Heart left ventricle (tissue), 16 donors: Measurements from ENCODE around the gene STIP1. TPM values are rescaled to one million over a fixed set of nuclear protein-coding genes. Genes with fewer than 3 reads are reported as not detected.

Source experiments
- ATAC-seq, 4 donors: fragments of 200-7000 bp; cut with Tn5 transposase; one replicate each; pipeline ENCODE4 v1.9.1; 2020 to 2022; ENCODE audit warnings: moderate library complexity in 4 of 4, mild to moderate bottlenecking in 3 of 4, moderate number of reproducible peaks in 1 of 4
- DNase-seq, 5 donors: peaks; one replicate each; pipeline ENCODE4 v3.0.0-alpha.2; 2020
- H3K27ac ChIP-seq, 12 donors: fragments of 200-600 bp; sonication (generic) in 4 of 12; one replicate each; pipeline versions ENCODE4 v1.5.0 to v1.8.0; 2016 to 2022; ENCODE audit warnings: mild to moderate bottlenecking in 2 of 12
- H3K27me3 ChIP-seq, 9 donors: fragments of 200-600 bp; sonication (generic) in 2 of 9; one replicate each; pipeline versions ENCODE4 v1.5.1 to v1.8.0; 2016 to 2022; ENCODE audit warnings: mild to moderate bottlenecking in 3 of 9
- H3K36me3 ChIP-seq, 9 donors: fragments of 200-600 bp; sonication (generic) in 2 of 9; one replicate each; pipeline versions ENCODE4 v1.5.0 to v1.8.0; 2018 to 2022; ENCODE audit warnings: mild to moderate bottlenecking in 2 of 9
- H3K4me1 ChIP-seq, 12 donors: fragments of 200-600 bp; sonication (generic) in 4 of 12; one replicate each; pipeline versions ENCODE4 v1.5.0 to v1.8.0; 2016 to 2022; ENCODE audit warnings: mild to moderate bottlenecking in 3 of 12
- H3K4me3 ChIP-seq, 12 donors: fragments of 200-600 bp; sonication (generic) in 4 of 12; one replicate each; pipeline versions ENCODE4 v1.5.0 to v1.8.0; 2017 to 2022; ENCODE audit warnings: mild to moderate bottlenecking in 9 of 12, moderate library complexity in 4 of 12
- H3K9me3 ChIP-seq, 12 donors: fragments of 200-600 bp; sonication (generic) in 4 of 12; one replicate each; pipeline versions ENCODE4 v1.5.0 to v1.8.0; 2016 to 2022; ENCODE audit warnings: mild to moderate bottlenecking in 1 of 12
- CTCF ChIP-seq, 12 donors: fragments of 200-600 bp; sonication (generic) in 4 of 12; IDR thresholded peaks; one replicate each; pipeline versions ENCODE4 v1.5.0 to v1.8.0; 2018 to 2022; ENCODE audit warnings: antibody characterized with exemption in 12 of 12, mild to moderate bottlenecking in 5 of 12
- POLR2A ChIP-seq, 2 donors: fragments of 450-650 bp; IDR thresholded peaks; one replicate each; pipeline ENCODE4 v1.6.1; 2017; ENCODE audit warnings: antibody characterized with exemption in 2 of 2, mild to moderate bottlenecking in 2 of 2, moderate library complexity in 2 of 2
- WGBS, 4 donors: extraction: QIAGEN DNeasy Blood & Tissue Kit in 2 of 4; methylation state at CpG; one replicate each; pipeline versions ENCODE4 v1.1.5 to v1.1.7; 2013 to 2018; 5-methylcytosine and 5-hydroxymethylcytosine counted together
- intact Hi-C, 10 donors: fragments of 100-400 bp; cut with DNase I; formaldehyde crosslinking; loops; one replicate each; pipeline versions ENCODE4 v1.11.1 to v1.14.2; 2022
- polyA plus RNA-seq, 2 donors: library from polyadenylated mRNA; stranded (reverse); fragments of 200-250 nt; gene quantifications; one replicate each; pipeline ENCODE4 v1.2.3, GENCODE V29; 2013
- total RNA-seq, 9 donors: library from RNA; depleted of rRNA in 2 of 9; stranded (reverse); fragments of >200 nt in 2 of 9; fragmentation: NEBNext Ultra II Directional in 3 of 9; extraction: Animal tissue kit (Norgen Biotek cat#: 25700) in 3 of 9; gene quantifications; one replicate each; pipeline versions ENCODE4 v1.1.0 to v1.2.4, GENCODE V29; 2016 to 2023
- donor health status: ischemic (EF 13 %, LVEDD 7.1; RV severe dilation, severe dysfunction).
- donor health status: healthy with polysubstance abuse.
- donor health status: DM: no; HTN: yes; CAD: no.
- donor health status: DM: no; HTN: no; CAD: no.
- donor health status: ischemic (EF 25% LVEDD 6.9; RV normal size, moderate dysfunction).
- donor health status: ischemic (EF 25% LVEDD 5.7; RV mildly dilated, moderate dysfunction).
- donor health status: healthy.
- donor health status: DM: yes; HTN: yes; CAD: no.
- donor health status: ischemic (EF 35%, LVEDD 5.7; RV mildly dilated, moderate dysfunction).
- donor health status: nonischemic (EF 11% LVEDD 7.7; RV severe dilation, severe dysfunction).
- donor health status: DM: yes; HTN: yes; CAD: no.
- donor health status: PGD.
- donor health status: ischemic (EF 29% LVEDD 5.4; RV normal size, mild dysfunction).
- donor health status: nonischemic (EF 23%, LVEDD 6.1; RV moderate dilation, normal function).

STIP1 gene
- total and polyA plus RNA-seq, 11 donors = 68.8 to 175 (median 88.8) TPM

- DNase-seq (peak in 1 of 5 donors; percentile 46), ATAC-seq (no peak)
- no peaks in the 10 kb centered on the region for H3K9me3 ChIP-seq
- WGBS, 4 donors = 91 to 96% (median 95%) methylated on average over 8 to 10 of the region's 10 CpGs
- H3K36me3 ChIP-seq = peaks cover 0 to 89% (median 11%) of the 10 kb centered on the region in 9 donors
- H3K27me3 ChIP-seq = no peaks in the 10 kb centered on the region
- intact Hi-C loops = no loop called here
- H3K4me3 ChIP-seq = no peak overlapping the region
- H3K27ac ChIP-seq = no peak overlapping the region
- peaks cover 0 to 10% (median 0%) of the 10 kb centered on the region in 12 donors for H3K4me1 ChIP-seq
- no peak for TF ChIP-seq CTCF (IDR thresholded peaks at IDR 0.05)
- TF ChIP-seq POLR2A (IDR thresholded peaks at IDR 0.05) = no peak
These were observed 33.8 kb downstream of the STIP1 start for GRCh38 chr11:64219755-64220154.

- H3K9me3 ChIP-seq = no peaks in the 10 kb centered on the region
- H3K4me1 ChIP-seq = peaks cover 0 to 15% (median 5%) of the 10 kb centered on the region in 12 donors
- intact Hi-C loops = no loop called here
- no peak overlapping the region for H3K4me3 ChIP-seq
- 88 to 95% (median 93%) methylated on average over 8 to 17 of the region's 17 CpGs for WGBS, 4 donors
- no peak overlapping the region for H3K27ac ChIP-seq
- DNase-seq (no peak), ATAC-seq (no peak)
- H3K36me3 ChIP-seq = peaks cover 0 to 84% (median 11%) of the 10 kb centered on the region in 9 donors
- no peak for TF ChIP-seq CTCF (IDR thresholded peaks at IDR 0.05)
- TF ChIP-seq POLR2A (IDR thresholded peaks at IDR 0.05) = no peak
- no peaks in the 10 kb centered on the region for H3K27me3 ChIP-seq
These were observed 34.3 kb downstream of the STIP1 start for GRCh38 chr11:64220271-64220670.

GRCh38 chr11:64220798-64221197, 34.8 kb downstream of the STIP1 start:
- ATAC-seq = no peak
- H3K27ac ChIP-seq = no peak overlapping the region
- WGBS, 4 donors = 88 to 94% (median 91%) methylated on average over 7 to 14 of the region's 14 CpGs

GRCh38 chr11:64222651-64223000, 36.7 kb downstream of the STIP1 start:
- Histone ChIP-seq H3K36me3 (peaks cover 0 to 63% (median 11%) of the 10 kb centered on the region in 9 donors), H3K4me1 (peaks cover 0 to 32% (median 21%) of the 10 kb centered on the region in 12 donors), H3K27me3 (no peaks in the 10 kb centered on the region), H3K9me3 (no peaks in the 10 kb centered on the region), H3K4me3 (no peak overlapping the region), H3K27ac (peak overlapping the region in 1 of 12 donors; percentile 18)
- 69 to 80% (median 72%) methylated on average over 9 of the region's 9 CpGs for WGBS, 4 donors
- ATAC-seq (no peak), DNase-seq (no peak)
- TF ChIP-seq POLR2A (IDR thresholded peaks at IDR 0.05) (no peak), CTCF (IDR thresholded peaks at IDR 0.05) (no peak)
- intact Hi-C loops = no loop called here

More at GRCh38 chr11:64220798-64221197, 34.8 kb downstream of the STIP1 start:
- TF ChIP-seq CTCF (IDR thresholded peaks at IDR 0.05) (no peak), POLR2A (IDR thresholded peaks at IDR 0.05) (no peak)
- peaks cover 0 to 21% (median 10%) of the 10 kb centered on the region in 12 donors for H3K4me1 ChIP-seq
- peaks cover 0 to 78% (median 11%) of the 10 kb centered on the region in 9 donors for H3K36me3 ChIP-seq
- no peaks in the 10 kb centered on the region for H3K27me3 ChIP-seq
- peak in 1 of 5 donors; percentile 49 for DNase-seq
- no peaks in the 10 kb centered on the region for H3K9me3 ChIP-seq
- intact Hi-C loops = no loop called here
- no peak overlapping the region for H3K4me3 ChIP-seq
